Measurements from ENCODE around the gene ATL3. TPM values are rescaled to one million over a fixed set of nuclear protein-coding genes. Genes with fewer than 3 reads are reported as not detected.
"Not testable (repeated sequence)": the region's sequence is repeated elsewhere in the genome, so short reads cannot be mapped to it uniquely, and the experiment has no call there.

ATL3 gene
- total RNA-seq, 1 donor from 2014 or later, result 9.4 TPM

GRCh38 chr11:63610604-63611394 is 60.4 kb downstream of the ATL3 start:
- H3K27ac Mint-ChIP-seq, result peak overlapping the region; percentile 70
- DNase-seq (ENCODE audit: low spot score, unreplicated experiment), result no peak
- peaks cover 4% of the 10 kb centered on the region for H3K36me3 Mint-ChIP-seq (ENCODE audit: insufficient read depth)
- H3K4me1 Mint-ChIP-seq (ENCODE audit: low read depth), result peaks cover 19% of the 10 kb centered on the region
- H3K27me3 Mint-ChIP-seq, result no peaks in the 10 kb centered on the region
- H3K9me3 Mint-ChIP-seq (ENCODE audit: low read depth), result no peaks in the 10 kb centered on the region
- no peak overlapping the region for H3K4me3 Mint-ChIP-seq (ENCODE audit: low read depth)
- TF ChIP-seq CTCF (IDR thresholded peaks at IDR 0.05; ENCODE audit: unreplicated experiment), result no peak

GRCh38 chr11:63609971-63610580 is 61.1 kb downstream of the ATL3 start:
- no peak for TF ChIP-seq CTCF (IDR thresholded peaks at IDR 0.05; ENCODE audit: unreplicated experiment)
- no peak for DNase-seq (ENCODE audit: low spot score, unreplicated experiment)
- H3K27me3 Mint-ChIP-seq, result no peaks in the 10 kb centered on the region
- peaks cover 4% of the 10 kb centered on the region for H3K36me3 Mint-ChIP-seq (ENCODE audit: insufficient read depth)
- H3K4me3 Mint-ChIP-seq (ENCODE audit: low read depth), result no peak overlapping the region
- no peaks in the 10 kb centered on the region for H3K9me3 Mint-ChIP-seq (ENCODE audit: low read depth)
- peaks cover 19% of the 10 kb centered on the region for H3K4me1 Mint-ChIP-seq (ENCODE audit: low read depth)
- H3K27ac Mint-ChIP-seq, result peak overlapping the region; percentile 70

GRCh38 chr11:63609536-63609935 is 61.6 kb downstream of the ATL3 start:
- Mint-ChIP-seq H3K36me3 (ENCODE audit: insufficient read depth) (peaks cover 4% of the 10 kb centered on the region), H3K27me3 (no peaks in the 10 kb centered on the region), H3K9me3 (ENCODE audit: low read depth) (no peaks in the 10 kb centered on the region), H3K4me1 (ENCODE audit: low read depth) (peaks cover 19% of the 10 kb centered on the region), H3K4me3 (ENCODE audit: low read depth) (no peak overlapping the region), H3K27ac (no peak overlapping the region)
- no peak for DNase-seq (ENCODE audit: low spot score, unreplicated experiment)
- TF ChIP-seq CTCF (IDR thresholded peaks at IDR 0.05; ENCODE audit: unreplicated experiment), result no peak

GRCh38 chr11:63608353-63609345 is 62.5 kb downstream of the ATL3 start:
- Mint-ChIP-seq H3K9me3 (ENCODE audit: low read depth) (no peaks in the 10 kb centered on the region), H3K4me1 (ENCODE audit: low read depth) (peaks cover 22% of the 10 kb centered on the region), H3K27ac (no peak overlapping the region), H3K4me3 (ENCODE audit: low read depth) (no peak overlapping the region), H3K27me3 (no peaks in the 10 kb centered on the region), H3K36me3 (ENCODE audit: insufficient read depth) (peaks cover 4% of the 10 kb centered on the region)
- no peak for TF ChIP-seq CTCF (IDR thresholded peaks at IDR 0.05; ENCODE audit: unreplicated experiment)
- no peak for DNase-seq (ENCODE audit: low spot score, unreplicated experiment)

GRCh38 chr11:63603180-63603518 is 68.0 kb downstream of the ATL3 start:
- H3K9me3 Mint-ChIP-seq (ENCODE audit: low read depth), result no peaks in the 10 kb centered on the region
- no peak for TF ChIP-seq CTCF (IDR thresholded peaks at IDR 0.05; ENCODE audit: unreplicated experiment)
- no peaks in the 10 kb centered on the region for H3K27me3 Mint-ChIP-seq
- peaks cover 9% of the 10 kb centered on the region for H3K36me3 Mint-ChIP-seq (ENCODE audit: insufficient read depth)
- peak overlapping the region; percentile 19 for H3K4me3 Mint-ChIP-seq (ENCODE audit: low read depth)
- peaks cover 11% of the 10 kb centered on the region for H3K4me1 Mint-ChIP-seq (ENCODE audit: low read depth)
- no peak for DNase-seq (ENCODE audit: low spot score, unreplicated experiment)
- H3K27ac Mint-ChIP-seq, result peak overlapping the region; percentile 96

- H3K4me3 Mint-ChIP-seq (ENCODE audit: low read depth); DNase-seq (ENCODE audit: low spot score, unreplicated experiment); H3K9me3 Mint-ChIP-seq (ENCODE audit: low read depth); H3K27me3 Mint-ChIP-seq: not testable (repeated sequence)
- H3K36me3 Mint-ChIP-seq (ENCODE audit: insufficient read depth), result peaks cover 12% of the 10 kb centered on the region
- peaks cover 11% of the 10 kb centered on the region for H3K4me1 Mint-ChIP-seq (ENCODE audit: low read depth)
- H3K27ac Mint-ChIP-seq, result peak overlapping the region; percentile 96
These were observed 68.6 kb downstream of the ATL3 start for GRCh38 chr11:63602290-63603179.

Measured in progenitor cell of endocrine pancreas (in vitro differentiated cells).